CD4-positive, alpha-beta T cell treated with Interferon gamma for 1 hour (primary cell): ENCODE data around the gene DNAJC6.
"Not testable (repeated sequence)": the region's sequence is repeated elsewhere in the genome, so short reads cannot be mapped to it uniquely, and the experiment has no call there.

Experiments used
- DNase-seq: peaks from one replicate; pipeline ENCODE4 v3.0.0-alpha.2; 2020

DNAJC6 gene

DNA sequence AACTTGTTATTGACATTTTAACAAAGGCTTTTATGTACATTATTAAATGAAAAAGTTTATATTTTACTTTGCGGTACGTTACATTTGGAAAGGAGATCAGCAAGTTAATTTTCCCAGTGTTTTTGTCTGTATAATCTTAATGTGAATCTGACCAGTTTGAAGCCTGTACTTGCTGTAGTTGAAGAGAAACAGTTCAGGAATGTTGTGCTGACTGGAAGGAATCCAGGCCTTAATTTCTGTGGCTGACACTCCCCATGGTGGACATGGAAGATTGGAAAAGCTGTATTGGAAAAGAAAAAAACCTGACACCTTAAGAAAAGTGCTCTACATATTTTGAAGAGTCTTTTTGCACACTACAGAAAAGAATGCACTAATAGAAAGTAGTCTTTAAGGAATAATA lies 126.6 kb downstream of the DNAJC6 start:
- no peak for DNase-seq

DNA sequence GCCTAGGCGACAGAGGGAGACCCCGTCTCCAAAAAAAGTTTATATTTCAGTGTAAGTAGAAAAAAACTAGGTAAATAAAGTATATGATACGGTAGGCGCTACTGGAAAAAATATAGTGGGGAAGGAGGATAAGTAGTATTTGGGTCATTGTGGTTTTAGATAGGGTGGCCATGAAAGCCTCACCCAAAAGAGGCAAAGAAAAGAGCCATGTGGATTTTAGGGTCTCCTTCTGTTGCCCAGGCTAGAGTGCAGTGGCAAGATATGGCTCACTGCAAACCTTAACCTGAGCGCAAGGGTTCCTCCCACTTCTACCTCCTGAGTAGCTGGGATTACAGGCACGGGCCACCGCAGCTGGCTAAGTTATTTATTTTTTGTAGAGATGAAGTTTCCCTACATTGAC lies 128.3 kb downstream of the DNAJC6 start:
- no peak for DNase-seq

DNA sequence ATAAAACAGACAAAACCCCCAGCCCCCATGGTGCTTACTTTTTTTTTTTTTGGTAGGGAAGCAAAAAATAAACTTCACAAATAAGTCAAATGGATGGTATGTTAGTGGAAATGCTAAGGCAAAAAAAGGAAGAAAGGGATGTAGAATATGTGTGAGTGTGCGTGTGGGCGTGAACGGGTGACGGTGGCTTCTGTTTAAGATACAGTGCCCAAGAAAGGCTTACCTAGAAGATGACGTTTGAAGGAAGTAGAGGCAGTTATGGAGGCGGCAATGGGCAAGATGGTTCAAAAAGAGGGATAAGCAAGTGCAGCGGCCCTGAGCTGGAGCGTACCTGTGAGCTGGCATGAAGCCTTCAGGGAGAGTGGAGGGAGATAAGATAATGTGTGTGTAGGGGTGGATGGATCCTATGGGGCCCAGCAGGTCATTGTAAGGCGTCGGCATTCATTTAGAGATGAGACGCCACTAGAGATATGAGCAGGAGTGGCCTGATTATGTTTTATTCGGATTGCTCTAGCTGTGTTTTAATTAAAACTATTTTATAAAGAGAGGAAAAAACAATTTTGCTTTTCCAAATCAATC lies 131.1 kb downstream of the DNAJC6 start:
- DNase-seq: no peak

DNA sequence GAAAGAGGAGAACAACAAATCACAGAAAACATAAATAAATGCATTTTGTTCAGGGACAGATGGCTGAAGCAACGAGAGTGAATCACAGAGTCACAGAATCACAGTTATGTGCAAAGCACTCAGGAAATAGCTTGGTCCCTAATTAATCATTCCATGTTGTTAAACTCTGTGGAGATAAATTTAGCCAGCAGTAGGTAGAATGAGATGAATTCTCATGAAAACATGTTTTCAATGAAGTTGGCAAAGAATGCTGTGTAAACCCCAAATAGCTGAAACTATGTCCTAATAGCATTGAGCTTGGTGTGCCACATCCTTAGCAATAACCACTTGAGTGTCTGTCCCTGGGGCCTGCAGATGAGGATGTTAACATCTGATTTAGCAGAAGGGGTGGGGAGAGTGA lies 131.6 kb downstream of the DNAJC6 start:
- no peak for DNase-seq

GRCh38 chr1:65441464-65441863 lies 132.1 kb downstream of the DNAJC6 start:
- DNase-seq: no peak

GRCh38 chr1:65442442-65442841 lies 133.1 kb downstream of the DNAJC6 start:
- DNase-seq: no peak

- no peak for DNase-seq
Measured at GRCh38 chr1:65443647-65444046, 134.3 kb downstream of the DNAJC6 start.

DNA sequence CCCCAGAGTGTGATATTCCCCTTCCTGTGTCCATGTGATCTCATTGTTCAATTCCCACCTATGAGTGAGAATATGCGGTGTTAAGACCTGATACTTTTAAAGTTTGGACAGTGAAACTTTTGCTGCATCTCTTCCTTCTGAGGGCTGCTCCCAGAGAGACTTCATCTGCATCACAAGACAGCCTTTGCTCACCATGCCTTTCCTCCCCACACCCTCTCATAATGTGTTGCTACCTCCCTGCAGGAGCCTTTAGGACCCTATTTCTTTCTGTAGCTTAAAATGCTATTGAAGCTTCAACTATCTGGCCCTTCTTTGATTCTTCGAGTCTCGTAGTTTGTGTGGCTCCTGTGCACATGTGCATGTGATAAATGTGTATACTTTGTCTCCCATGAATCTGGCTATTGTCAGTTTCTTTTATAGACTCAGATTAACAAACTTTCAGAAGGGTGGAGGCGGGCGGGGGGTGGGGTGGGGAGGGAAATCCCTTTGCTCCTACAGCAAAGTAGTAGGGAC lies 134.8 kb downstream of the DNAJC6 start:
- DNase-seq: no peak

DNA sequence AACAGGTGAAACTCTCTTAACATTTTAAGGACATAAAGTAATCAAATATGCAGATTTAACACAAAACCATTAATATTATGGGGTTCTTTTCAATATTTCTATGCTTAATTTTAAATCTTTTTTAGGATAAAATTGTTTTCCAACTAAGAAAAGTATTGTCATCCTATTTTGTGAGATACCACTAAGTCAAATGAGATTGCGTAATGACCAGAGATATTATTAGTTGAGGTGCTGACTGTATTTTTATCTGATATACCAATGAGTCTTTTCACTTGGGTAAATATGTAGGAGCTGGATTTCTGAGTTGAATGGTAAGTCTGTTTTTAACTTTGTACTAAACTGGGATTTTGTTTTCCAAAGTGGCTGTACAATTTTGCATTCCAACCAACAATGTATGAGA lies 136.5 kb downstream of the DNAJC6 start:
- DNase-seq: no peak

DNA sequence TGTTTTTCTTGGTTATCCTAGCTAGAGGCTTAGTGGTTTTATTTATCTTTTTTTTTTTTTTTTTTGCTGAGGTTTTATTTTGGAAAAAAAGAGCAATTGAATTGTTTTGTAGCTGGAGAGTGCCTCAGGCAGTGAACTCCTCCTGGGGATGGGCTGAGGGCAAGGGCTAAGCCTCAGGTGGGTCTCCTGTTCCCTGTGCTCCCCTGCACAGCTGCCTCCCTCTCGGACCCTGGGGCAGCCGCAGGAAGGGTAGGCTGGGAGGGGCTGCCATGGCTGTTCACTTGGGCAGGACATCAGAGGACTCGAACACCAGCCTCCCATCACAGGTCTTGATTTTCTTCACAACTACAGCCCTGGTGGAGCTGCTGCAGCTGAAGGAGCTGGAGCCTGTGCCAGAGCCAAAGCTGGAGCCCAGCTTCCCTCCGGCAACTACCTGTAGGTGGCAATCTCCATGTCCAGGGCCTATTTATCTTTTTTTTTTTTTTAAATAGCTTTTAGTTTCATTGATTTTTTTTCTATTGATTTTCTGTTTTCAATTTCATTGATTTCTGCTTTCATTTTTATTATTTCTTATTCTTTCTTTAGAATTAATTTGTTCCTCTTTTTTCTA lies 140.0 kb downstream of the DNAJC6 start:
- no peak for DNase-seq

DNA sequence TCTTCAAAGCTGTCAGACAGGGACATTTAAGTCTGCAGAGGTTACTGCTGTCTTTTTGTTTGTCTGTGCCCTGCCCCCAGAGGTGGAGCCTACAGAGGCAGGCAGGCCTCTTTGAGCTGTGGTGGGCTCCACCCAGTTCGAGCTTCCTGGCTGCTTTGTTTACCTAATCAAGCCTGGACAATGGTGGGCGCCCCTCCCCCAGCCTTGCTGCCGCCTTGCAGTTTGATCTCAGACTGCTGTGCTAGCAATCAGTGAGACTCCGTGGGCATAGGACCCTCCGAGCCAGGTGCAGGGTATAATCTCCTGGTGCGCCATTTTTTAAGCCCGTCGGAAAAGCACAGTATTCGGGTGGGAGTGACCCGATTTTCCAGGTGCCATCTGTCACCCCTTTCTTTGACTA lies 146.3 kb downstream of the DNAJC6 start:
- not testable (repeated sequence) for DNase-seq

GRCh38 chr1:65456481-65456880 lies 147.1 kb downstream of the DNAJC6 start:
- DNase-seq: no peak

DNA sequence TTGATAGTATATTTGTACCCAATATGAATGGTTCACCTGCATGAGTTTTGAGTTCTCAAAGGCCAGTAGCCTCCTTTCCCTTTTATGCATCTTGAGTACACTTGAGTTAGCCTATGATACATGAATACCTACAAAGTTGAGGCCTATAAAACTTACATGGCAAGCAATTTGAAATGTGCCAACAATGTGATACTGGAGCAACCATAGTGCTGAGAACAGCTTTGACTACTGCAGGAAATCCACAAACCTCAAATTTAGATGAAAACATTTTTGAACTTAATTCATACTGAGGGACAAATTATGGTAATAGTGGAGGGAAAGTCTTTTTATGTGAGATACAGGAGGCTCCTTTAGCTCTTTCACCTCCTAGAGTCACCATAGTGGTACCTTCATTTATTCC lies 148.5 kb downstream of the DNAJC6 start:
- DNase-seq: no peak

GRCh38 chr1:65458730-65459396 lies 149.5 kb downstream of the DNAJC6 start:
- DNase-seq: no peak

DNA sequence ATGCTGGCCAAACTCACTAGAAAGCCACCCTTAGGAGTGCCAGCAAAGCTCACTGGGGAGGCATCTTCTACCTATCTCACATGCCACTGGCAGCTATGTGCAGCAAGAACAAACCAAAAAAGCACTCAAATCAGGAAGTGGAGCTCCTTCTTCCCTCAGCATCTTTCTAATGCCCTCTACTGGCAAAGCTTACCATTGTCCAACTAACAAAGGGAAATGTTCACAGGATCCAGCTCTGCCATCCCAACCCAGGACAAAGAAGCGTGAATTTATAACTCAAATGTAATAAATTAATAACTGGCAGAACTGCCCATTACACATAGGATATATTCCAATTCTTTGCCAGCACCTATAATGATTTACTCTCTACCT lies 150.0 kb downstream of the DNAJC6 start:
- DNase-seq: no peak
